ENCODE measurements around the gene DGAT2L6.

The DGAT2L6 gene

DNA sequence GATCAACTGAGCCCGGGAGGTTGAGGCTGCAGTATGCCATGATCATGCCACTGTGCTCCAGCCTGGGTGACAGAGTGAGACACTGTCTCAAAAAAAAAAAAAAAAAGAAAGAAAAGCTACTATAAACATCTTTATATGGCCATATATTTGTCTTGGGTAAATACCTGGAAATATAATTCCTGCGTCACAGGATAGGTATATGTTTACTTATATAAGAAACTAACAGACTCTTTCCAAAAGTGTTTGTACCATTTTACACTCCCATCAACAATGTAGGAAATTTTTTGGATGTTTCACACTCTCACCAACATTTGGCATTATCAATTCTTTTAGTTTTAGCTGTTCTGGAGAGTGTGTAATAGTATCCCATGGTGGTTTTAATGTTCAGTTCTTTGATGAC, 70.0 kb downstream of the DGAT2L6 start:
- DNase-seq (ENCODE audit: low read depth), result no peak
- no peak overlapping the region for H3K4me3 ChIP-seq (ENCODE audit: low read depth, low read length)
- no peak for TF ChIP-seq CTCF (IDR thresholded peaks at IDR 0.05; ENCODE audit: insufficient read depth, low read depth, low read length, missing control alignments)

DNA sequence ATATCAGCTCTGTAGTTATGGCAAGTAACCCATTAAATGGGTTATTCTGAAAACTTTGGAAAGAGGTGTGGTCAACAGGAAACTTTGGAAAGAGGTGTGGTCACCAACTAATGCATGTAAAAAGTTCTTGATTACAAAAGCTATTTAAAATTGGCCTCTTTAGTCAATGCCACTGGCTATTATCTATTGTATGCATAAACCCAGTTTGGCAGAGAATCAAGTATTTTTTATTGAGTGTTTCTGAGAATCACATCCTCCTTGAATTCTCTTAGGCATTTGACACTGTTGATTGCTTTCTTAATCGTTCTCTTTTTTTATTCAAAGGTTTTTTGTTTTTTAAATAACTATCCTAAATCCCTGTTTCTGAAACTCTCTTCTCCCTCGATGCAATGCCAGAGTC, 75.2 kb downstream of the DGAT2L6 start:
- no peak for TF ChIP-seq CTCF (IDR thresholded peaks at IDR 0.05; ENCODE audit: insufficient read depth, low read depth, low read length, missing control alignments)
- no peak for DNase-seq (ENCODE audit: low read depth)
- H3K4me3 ChIP-seq (ENCODE audit: low read depth, low read length), result no peak overlapping the region

DNA sequence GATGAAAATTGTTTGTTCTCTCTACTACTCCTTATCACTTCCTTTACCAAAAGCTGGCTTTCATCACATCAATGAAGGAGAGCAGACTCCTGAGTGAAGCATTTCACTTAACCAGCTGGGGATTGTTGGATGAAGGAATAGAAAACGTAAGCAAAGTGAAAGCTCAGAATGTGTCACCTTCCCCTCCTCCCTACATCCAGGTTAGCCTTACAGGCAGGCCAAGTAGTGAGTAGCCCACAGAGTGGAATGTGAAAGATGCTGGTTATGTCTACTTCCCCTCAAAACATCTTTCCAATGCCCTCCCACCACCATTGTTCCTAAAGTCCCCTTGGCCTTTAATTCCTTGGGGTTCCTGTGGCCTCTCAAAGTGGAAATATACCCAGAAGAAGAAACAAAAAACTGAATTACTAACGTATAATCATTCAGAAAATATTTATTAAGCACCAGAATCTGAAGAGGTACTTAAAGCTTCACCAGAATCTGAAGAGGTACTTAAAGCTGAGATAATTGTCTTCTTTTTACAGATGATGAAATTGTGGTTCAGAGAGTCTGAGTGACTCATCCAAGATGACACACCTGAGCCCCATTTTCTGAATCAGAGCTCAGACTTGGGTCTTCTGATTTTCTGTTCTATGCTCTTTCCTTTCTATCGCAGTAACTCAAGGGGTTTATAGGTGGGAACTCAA, 76.2 kb downstream of the DGAT2L6 start:
- no peak for DNase-seq (ENCODE audit: low read depth)

DNA sequence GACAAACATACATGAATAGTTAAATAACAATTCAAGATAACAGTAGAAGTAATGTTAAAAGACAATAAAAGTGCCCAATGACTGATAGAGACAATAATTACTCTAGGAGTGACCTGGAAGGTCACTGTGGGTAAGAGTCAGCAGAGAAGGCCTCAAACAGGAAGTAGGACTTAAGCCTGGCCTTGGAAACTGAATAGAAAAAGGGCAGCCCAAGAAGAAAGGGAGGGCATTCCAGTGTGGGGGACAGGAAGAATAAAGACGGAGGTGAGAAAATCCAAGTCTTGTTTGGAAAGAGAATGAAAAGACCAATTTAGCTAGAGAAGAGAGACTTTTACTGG, 76.7 kb downstream of the DGAT2L6 start:
- DNase-seq (ENCODE audit: low read depth), result no peak
- TF ChIP-seq CTCF (IDR thresholded peaks at IDR 0.05; ENCODE audit: insufficient read depth, low read depth, low read length, missing control alignments), result no peak
- no peak overlapping the region for H3K4me3 ChIP-seq (ENCODE audit: low read depth, low read length)

More for the DNA sequence above, 76.2 kb downstream of the DGAT2L6 start:
- no peak overlapping the region for H3K4me3 ChIP-seq (ENCODE audit: low read depth, low read length)
- TF ChIP-seq CTCF (IDR thresholded peaks at IDR 0.05; ENCODE audit: insufficient read depth, low read depth, low read length, missing control alignments), result no peak

DNA sequence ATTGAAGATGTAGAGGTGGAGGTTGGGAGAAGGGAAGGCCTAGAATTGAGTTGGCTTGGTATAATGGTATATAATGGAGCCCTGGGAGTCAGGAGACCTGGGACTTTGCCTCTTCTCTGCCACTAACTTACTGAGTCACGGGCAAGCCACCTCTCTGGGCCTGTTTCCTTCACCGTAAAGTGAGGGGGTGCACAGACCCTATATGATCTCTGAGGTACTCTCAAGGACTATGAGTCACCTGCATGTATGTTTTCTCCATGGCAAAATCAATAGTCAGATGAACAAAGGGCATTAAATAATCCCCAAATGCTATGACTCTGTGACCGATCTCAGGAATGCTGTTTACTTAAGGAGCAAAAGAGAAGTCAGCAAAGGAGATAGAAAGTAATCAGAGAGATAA, 77.6 kb downstream of the DGAT2L6 start:
- no peak for DNase-seq (ENCODE audit: low read depth)
- no peak overlapping the region for H3K4me3 ChIP-seq (ENCODE audit: low read depth, low read length)
- TF ChIP-seq CTCF (IDR thresholded peaks at IDR 0.05; ENCODE audit: insufficient read depth, low read depth, low read length, missing control alignments), result no peak

Data from GM12865 (cell line).